GM12872 (cell line): Measurements from ENCODE around the gene MEGF10.

Experiments
- TF ChIP-seq, protein P1 (sequence below): IDR thresholded peaks from 3 replicates; pipeline ENCODE4 v1.5.1; 2011; ENCODE audit warnings: low read depth, mild to moderate bottlenecking, low read length, moderate library complexity; ENCODE audit not compliant: insufficient read depth

Gene MEGF10

GRCh38 chr5:127295454-127295853, 4.9 kb downstream of the MEGF10 start:
- TF ChIP-seq, protein P1, sequence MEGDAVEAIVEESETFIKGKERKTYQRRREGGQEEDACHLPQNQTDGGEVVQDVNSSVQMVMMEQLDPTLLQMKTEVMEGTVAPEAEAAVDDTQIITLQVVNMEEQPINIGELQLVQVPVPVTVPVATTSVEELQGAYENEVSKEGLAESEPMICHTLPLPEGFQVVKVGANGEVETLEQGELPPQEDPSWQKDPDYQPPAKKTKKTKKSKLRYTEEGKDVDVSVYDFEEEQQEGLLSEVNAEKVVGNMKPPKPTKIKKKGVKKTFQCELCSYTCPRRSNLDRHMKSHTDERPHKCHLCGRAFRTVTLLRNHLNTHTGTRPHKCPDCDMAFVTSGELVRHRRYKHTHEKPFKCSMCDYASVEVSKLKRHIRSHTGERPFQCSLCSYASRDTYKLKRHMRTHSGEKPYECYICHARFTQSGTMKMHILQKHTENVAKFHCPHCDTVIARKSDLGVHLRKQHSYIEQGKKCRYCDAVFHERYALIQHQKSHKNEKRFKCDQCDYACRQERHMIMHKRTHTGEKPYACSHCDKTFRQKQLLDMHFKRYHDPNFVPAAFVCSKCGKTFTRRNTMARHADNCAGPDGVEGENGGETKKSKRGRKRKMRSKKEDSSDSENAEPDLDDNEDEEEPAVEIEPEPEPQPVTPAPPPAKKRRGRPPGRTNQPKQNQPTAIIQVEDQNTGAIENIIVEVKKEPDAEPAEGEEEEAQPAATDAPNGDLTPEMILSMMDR, result no peak

DNA sequence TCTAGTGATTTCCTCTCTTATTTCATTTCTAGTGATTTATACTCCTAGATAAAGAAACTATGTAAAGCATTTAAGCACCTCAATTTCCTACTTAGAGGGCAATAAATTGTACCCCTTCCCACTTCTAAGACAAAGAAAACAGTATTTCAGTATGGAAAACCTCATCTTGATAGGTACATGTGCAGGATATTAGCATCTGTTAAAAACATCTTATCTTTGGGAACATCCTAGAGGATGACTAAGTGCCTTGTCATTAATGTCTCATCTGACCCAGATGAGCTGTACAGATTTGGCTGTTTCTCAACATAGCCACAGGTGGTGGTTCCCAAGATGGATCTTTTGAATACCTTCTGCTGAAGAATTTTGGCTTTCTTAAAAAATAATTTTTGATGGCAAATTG, 5.7 kb downstream of the MEGF10 start:
- TF ChIP-seq, protein P1, result no peak

DNA sequence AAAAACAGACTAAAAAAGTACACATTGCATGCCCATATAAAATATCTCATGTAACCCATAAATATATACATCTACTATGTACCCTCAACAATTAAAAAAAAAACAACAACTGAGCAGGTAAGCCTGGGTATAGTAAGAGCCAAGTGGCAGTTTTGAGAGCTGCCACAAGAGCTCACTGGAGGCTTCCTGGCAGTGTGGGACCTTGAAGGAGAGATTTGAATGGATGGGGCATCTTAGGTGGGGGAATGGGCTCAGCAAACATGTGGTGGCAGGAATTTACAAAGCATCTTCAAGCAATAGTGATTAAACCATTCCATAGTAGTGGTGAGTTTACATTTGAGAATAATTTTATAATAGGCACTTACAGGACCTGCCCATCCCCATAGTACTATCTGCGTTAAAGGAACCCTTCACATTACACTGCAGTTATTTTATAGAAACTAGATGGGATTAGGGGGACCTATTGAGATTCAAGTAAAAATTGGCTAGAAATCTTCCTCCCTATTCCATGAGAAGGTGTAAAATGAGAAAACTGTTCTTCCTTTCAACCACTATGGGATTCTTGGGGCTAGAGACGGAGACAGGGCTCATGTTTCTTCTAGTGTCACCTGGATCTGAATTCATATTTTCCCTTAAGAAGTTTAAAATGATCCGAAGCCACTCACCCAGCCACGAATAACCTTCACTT, 6.9 kb downstream of the MEGF10 start:
- TF ChIP-seq, protein P1, result no peak

DNA sequence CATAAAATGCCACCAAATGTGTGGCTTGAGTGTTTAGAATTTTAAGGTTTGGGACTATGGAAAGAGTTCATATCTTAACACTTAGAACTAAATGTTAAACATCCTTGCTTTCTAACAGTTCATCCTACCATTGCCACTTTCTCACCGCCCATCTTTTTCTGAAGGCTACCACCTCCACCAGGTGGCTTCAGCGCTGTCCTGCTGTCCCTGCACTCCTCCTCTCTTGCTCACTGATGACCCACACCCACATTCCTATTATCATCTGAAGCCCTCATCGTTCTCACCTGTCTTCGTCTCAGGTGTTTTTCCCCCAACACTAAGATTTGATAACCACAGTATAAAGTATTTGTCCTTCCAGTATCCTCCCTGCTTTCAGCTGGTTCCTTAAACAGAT, 7.4 kb downstream of the MEGF10 start:
- TF ChIP-seq, protein P1, result no peak

GRCh38 chr5:127298656-127299055, 8.1 kb downstream of the MEGF10 start:
- TF ChIP-seq, protein P1, result no peak

DNA sequence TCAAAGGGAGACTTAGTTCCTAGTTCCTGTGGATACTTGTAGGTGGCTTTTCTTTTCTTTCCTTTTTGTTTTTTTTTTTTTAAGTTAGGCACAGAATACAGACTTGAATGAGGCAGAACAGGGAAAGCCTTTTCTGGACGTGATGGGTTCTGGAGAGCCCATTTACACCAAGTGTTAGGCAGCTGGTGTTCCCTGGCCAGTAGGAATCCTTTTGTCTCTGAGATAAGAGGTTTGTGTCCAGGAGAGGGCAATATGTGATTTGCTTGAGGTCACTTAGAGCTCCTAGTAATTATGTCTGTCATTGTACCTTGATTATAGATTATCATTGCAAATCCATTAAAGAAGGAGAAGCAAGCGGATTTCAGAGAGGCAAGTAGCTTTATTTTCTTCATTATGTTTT, 9.1 kb downstream of the MEGF10 start:
- TF ChIP-seq, protein P1, result no peak

DNA sequence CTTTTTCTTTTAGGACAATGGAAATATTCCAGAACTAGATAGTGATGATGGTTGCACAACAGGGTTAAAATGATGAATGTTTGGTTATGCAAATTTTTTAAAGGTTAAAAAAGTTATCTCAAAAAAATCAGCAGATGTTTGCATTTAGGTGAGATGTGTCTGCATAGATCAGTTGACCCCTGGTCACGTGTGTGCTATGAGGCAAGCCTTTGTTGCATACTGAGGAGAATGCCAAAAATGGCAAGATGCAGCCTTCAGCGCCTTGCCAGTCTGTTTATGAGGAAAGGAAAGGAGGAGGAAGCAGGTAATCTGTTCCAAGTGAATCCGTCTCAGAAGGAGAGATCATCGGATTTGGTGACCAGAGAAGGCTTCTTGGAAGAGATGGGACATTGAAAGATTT, 11.9 kb downstream of the MEGF10 start:
- TF ChIP-seq, protein P1, result no peak
